ENCODE data around the gene LRBA. TPM values are rescaled to one million over a fixed set of nuclear protein-coding genes. Genes with fewer than 3 reads are reported as not detected.

The LRBA gene
- total and polyA plus RNA-seq, 4 donors, result 8.2 to 69.8 (median 32.8) TPM

DNA sequence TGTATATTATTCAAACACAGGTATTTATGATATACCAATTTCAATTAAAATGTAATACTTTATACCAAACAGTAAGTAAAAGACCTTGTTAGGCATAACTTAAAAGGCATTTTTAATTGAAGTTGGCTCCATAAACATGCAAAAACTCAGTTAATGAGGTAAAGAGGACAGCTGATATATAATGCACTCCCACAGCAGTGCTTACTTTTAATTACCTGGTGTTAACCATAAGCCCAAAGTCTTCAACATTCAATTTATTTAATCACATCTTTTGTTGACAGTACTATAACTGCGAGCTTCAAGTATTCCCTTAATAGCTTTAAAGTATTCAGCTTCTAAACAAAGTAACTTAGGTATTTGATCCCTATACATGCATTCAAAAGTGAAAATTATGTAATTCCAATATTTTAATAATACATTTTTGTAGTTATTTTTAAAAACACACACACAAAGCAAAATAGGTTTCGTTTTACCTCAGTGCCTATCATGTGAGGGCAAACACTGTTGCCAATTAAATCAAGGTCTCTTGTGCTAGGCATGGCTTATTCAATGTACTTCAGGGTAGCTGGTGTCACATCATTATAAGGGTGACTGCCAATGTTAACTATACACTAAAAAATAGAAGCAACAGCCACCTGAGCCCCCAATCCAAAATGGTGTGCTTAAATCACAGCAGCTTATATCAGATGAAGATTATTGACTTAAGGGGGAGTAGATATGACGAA, 197.1 kb downstream of the LRBA start (continued):
- TF ChIP-seq RXRA (IDR thresholded peaks at IDR 0.05), result no peak
- no peak for TF ChIP-seq JUND (IDR thresholded peaks at IDR 0.05)

DNA sequence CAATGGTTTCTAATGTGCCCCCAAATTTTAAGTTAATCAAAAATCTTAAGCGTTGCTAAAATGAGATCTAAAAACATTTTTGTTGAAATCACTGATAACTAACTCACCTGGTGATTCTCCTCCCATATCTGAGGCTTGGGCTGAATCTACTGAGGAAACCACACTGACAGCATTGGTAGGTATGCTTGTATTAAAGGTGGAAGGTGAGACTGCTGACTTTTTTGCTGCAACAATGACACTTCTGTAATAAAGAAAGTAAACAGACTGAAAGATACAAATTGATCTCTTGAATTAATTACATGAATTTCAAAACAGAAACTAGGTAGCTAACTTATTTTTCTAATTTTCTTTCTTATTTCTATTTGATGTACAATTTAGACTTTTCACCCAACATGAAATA, 198.1 kb downstream of the LRBA start:
- H3K9ac ChIP-seq (ENCODE audit: low read depth in 1 of 2, low read length in 2 of 2), result no peak overlapping the region
- peaks cover 0 to 6% (median 0%) of the 10 kb centered on the region in 4 donors for H3K36me3 ChIP-seq (ENCODE audit: control insufficient read depth in 4 of 4, insufficient read depth in 3 of 4, low read depth in 1 of 4, low read length in 3 of 4)
- no peaks in the 10 kb centered on the region for H3K4me1 ChIP-seq (ENCODE audit: control insufficient read depth in 4 of 4, insufficient read depth in 4 of 4, low read length in 3 of 4)
- TF ChIP-seq GABPA (IDR thresholded peaks at IDR 0.05 in 1 of 2, conservative IDR thresholded peaks at IDR 0.05 in 1 of 2) (no peak), FOXA2 (IDR thresholded peaks at IDR 0.05) (no peak), FOXA1 (IDR thresholded peaks at IDR 0.05) (no peak), HNF4G (IDR thresholded peaks at IDR 0.05) (no peak), TAF1 (conservative IDR thresholded peaks at IDR 0.05) (no peak)
- TF ChIP-seq, protein P1, sequence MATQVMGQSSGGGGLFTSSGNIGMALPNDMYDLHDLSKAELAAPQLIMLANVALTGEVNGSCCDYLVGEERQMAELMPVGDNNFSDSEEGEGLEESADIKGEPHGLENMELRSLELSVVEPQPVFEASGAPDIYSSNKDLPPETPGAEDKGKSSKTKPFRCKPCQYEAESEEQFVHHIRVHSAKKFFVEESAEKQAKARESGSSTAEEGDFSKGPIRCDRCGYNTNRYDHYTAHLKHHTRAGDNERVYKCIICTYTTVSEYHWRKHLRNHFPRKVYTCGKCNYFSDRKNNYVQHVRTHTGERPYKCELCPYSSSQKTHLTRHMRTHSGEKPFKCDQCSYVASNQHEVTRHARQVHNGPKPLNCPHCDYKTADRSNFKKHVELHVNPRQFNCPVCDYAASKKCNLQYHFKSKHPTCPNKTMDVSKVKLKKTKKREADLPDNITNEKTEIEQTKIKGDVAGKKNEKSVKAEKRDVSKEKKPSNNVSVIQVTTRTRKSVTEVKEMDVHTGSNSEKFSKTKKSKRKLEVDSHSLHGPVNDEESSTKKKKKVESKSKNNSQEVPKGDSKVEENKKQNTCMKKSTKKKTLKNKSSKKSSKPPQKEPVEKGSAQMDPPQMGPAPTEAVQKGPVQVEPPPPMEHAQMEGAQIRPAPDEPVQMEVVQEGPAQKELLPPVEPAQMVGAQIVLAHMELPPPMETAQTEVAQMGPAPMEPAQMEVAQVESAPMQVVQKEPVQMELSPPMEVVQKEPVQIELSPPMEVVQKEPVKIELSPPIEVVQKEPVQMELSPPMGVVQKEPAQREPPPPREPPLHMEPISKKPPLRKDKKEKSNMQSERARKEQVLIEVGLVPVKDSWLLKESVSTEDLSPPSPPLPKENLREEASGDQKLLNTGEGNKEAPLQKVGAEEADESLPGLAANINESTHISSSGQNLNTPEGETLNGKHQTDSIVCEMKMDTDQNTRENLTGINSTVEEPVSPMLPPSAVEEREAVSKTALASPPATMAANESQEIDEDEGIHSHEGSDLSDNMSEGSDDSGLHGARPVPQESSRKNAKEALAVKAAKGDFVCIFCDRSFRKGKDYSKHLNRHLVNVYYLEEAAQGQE (IDR thresholded peaks at IDR 0.05), result no peak
- TF ChIP-seq, protein P2, sequence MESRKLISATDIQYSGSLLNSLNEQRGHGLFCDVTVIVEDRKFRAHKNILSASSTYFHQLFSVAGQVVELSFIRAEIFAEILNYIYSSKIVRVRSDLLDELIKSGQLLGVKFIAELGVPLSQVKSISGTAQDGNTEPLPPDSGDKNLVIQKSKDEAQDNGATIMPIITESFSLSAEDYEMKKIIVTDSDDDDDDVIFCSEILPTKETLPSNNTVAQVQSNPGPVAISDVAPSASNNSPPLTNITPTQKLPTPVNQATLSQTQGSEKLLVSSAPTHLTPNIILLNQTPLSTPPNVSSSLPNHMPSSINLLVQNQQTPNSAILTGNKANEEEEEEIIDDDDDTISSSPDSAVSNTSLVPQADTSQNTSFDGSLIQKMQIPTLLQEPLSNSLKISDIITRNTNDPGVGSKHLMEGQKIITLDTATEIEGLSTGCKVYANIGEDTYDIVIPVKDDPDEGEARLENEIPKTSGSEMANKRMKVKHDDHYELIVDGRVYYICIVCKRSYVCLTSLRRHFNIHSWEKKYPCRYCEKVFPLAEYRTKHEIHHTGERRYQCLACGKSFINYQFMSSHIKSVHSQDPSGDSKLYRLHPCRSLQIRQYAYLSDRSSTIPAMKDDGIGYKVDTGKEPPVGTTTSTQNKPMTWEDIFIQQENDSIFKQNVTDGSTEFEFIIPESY (IDR thresholded peaks at IDR 0.05), result no peak
- TF ChIP-seq, protein P3, sequence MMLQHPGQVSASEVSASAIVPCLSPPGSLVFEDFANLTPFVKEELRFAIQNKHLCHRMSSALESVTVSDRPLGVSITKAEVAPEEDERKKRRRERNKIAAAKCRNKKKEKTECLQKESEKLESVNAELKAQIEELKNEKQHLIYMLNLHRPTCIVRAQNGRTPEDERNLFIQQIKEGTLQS (IDR thresholded peaks at IDR 0.05), result no peak
- no peak overlapping the region for H3K27ac ChIP-seq (ENCODE audit: low read depth in 1 of 2, low read length in 2 of 2)
- 100% methylated on average over 1 of the region's 1 CpG for WGBS
- H3K9me3 ChIP-seq (ENCODE audit: control insufficient read depth in 4 of 4, low read length in 3 of 4), result peaks cover 0 to 3% (median 0%) of the 10 kb centered on the region in 4 donors
- no peak for DNase-seq (ENCODE audit: low spot score)
- no peaks in the 10 kb centered on the region for H3K27me3 ChIP-seq (ENCODE audit: control insufficient read depth in 4 of 4, insufficient read depth in 4 of 4, low read length in 3 of 4)
- H3K4me3 ChIP-seq (ENCODE audit: low read depth in 1 of 3, low read length in 3 of 3), result no peak overlapping the region

DNA sequence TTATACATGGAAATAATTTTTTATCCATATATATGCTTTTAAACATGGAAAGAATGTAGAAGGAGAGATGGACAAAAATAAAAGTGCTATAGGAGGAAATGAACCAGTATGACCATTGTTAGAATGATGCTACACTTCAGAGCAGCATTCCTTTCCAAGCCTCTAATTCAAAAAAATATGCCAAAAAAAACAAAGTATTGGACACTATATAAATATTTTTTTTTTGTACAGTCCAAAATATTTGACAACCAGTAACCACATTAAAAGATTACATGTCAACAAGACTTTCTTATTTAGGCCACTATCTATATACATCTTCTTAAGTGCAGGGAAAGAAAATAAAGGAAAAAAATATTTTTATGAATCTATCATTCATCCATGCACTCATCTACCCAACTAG, 198.6 kb downstream of the LRBA start:
- Histone ChIP-seq H3K9ac (ENCODE audit: low read depth in 1 of 2, low read length in 2 of 2) (no peak overlapping the region), H3K4me1 (ENCODE audit: control insufficient read depth in 4 of 4, insufficient read depth in 4 of 4, low read length in 3 of 4) (no peaks in the 10 kb centered on the region), H3K27ac (ENCODE audit: low read depth in 1 of 2, low read length in 2 of 2) (no peak overlapping the region), H3K27me3 (ENCODE audit: control insufficient read depth in 4 of 4, insufficient read depth in 4 of 4, low read length in 3 of 4) (no peaks in the 10 kb centered on the region), H3K36me3 (ENCODE audit: control insufficient read depth in 4 of 4, insufficient read depth in 3 of 4, low read depth in 1 of 4, low read length in 3 of 4) (peaks cover 0 to 6% (median 0%) of the 10 kb centered on the region in 4 donors), H3K4me3 (ENCODE audit: low read depth in 1 of 3, low read length in 3 of 3) (no peak overlapping the region), H3K9me3 (ENCODE audit: control insufficient read depth in 4 of 4, low read length in 3 of 4) (peaks cover 0 to 3% (median 0%) of the 10 kb centered on the region in 4 donors)
- no peak for DNase-seq (ENCODE audit: low spot score)
- no peak for TF ChIP-seq RXRA (IDR thresholded peaks at IDR 0.05)
- TF ChIP-seq FOXA1 (IDR thresholded peaks at IDR 0.05), result no peak
- TF ChIP-seq TAF1 (conservative IDR thresholded peaks at IDR 0.05), result no peak
- TF ChIP-seq, protein P3 (IDR thresholded peaks at IDR 0.05), result no peak
- TF ChIP-seq HNF4A (conservative IDR thresholded peaks at IDR 0.05), result no peak
- no peak for TF ChIP-seq NR2F2 (IDR thresholded peaks at IDR 0.05)
- no peak for TF ChIP-seq RAD21 (IDR thresholded peaks at IDR 0.05)
- no peak for TF ChIP-seq GABPA (IDR thresholded peaks at IDR 0.05 in 1 of 2, conservative IDR thresholded peaks at IDR 0.05 in 1 of 2)
- TF ChIP-seq EGR1 (IDR thresholded peaks at IDR 0.05; ENCODE audit: low read depth in 2 of 2), result no peak
- TF ChIP-seq, protein P1 (IDR thresholded peaks at IDR 0.05), result no peak
- TF ChIP-seq JUND (IDR thresholded peaks at IDR 0.05), result no peak
- TF ChIP-seq, protein P4, sequence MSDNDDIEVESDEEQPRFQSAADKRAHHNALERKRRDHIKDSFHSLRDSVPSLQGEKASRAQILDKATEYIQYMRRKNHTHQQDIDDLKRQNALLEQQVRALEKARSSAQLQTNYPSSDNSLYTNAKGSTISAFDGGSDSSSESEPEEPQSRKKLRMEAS (IDR thresholded peaks at IDR 0.05), result no peak
- TF ChIP-seq YY1 (IDR thresholded peaks at IDR 0.05), result no peak
- TF ChIP-seq, protein P5, sequence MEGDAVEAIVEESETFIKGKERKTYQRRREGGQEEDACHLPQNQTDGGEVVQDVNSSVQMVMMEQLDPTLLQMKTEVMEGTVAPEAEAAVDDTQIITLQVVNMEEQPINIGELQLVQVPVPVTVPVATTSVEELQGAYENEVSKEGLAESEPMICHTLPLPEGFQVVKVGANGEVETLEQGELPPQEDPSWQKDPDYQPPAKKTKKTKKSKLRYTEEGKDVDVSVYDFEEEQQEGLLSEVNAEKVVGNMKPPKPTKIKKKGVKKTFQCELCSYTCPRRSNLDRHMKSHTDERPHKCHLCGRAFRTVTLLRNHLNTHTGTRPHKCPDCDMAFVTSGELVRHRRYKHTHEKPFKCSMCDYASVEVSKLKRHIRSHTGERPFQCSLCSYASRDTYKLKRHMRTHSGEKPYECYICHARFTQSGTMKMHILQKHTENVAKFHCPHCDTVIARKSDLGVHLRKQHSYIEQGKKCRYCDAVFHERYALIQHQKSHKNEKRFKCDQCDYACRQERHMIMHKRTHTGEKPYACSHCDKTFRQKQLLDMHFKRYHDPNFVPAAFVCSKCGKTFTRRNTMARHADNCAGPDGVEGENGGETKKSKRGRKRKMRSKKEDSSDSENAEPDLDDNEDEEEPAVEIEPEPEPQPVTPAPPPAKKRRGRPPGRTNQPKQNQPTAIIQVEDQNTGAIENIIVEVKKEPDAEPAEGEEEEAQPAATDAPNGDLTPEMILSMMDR (IDR thresholded peaks at IDR 0.05; ENCODE audit: low read depth, low read length, missing input control), result no peak
- no peak for TF ChIP-seq HNF4G (IDR thresholded peaks at IDR 0.05)

Measured in liver (tissue), 9 donors.